Fibroblast of lung (primary cell): ENCODE data around the gene HSH2D. TPM values are rescaled to one million over a fixed set of nuclear protein-coding genes. Genes with fewer than 3 reads are reported as not detected.

Experiments
- DNase-seq, 2 donors: peaks; one replicate each; pipeline versions ENCODE4 v3.0.0 to v3.0.0-alpha.2; 2010; ENCODE audit warnings: low read depth in 2 of 2
- H2AFZ ChIP-seq: 2 replicates; pipeline ENCODE4 v1.5.1; 2012; ENCODE audit warnings: low read length, control low read depth, inconsistent platforms
- H3K27ac ChIP-seq: 2 replicates; pipeline ENCODE4 v1.5.1; 2011; ENCODE audit warnings: low read length, control low read depth; ENCODE audit not compliant: insufficient read depth
- H3K27me3 ChIP-seq: 2 replicates; pipeline ENCODE4 v1.5.1; 2011; ENCODE audit warnings: mild to moderate bottlenecking, low read length; ENCODE audit not compliant: control insufficient read depth, insufficient read depth
- H3K36me3 ChIP-seq: 2 replicates; pipeline ENCODE4 v1.5.1; 2011; ENCODE audit warnings: low read length; ENCODE audit not compliant: control insufficient read depth, insufficient read depth
- H3K4me1 ChIP-seq: 2 replicates; pipeline ENCODE4 v1.5.1; 2011; ENCODE audit warnings: low read length; ENCODE audit not compliant: control insufficient read depth, insufficient read depth; ENCODE audit errors: extremely low read depth
- H3K4me2 ChIP-seq: 2 replicates; pipeline ENCODE4 v1.5.1; 2011; ENCODE audit warnings: low read length, control low read depth; ENCODE audit not compliant: insufficient read depth; ENCODE audit errors: extremely low read depth
- H3K4me3 ChIP-seq, 4 experiments: fragments of 200-600 bp in 1 of 4; sonication (generic) in 1 of 4; replicated peaks in 1 of 4; 2 replicates each; pipeline ENCODE4 v1.5.1; 2011 to 2016; ENCODE audit warnings: low read length in 4 of 4, low read depth in 3 of 4, mild to moderate bottlenecking in 3 of 4, control low read depth in 2 of 4, inconsistent platforms in 1 of 4, mixed read lengths in 1 of 4; ENCODE audit not compliant: insufficient read depth in 1 of 4; ENCODE audit errors: control extremely low read depth in 1 of 4
- H3K79me2 ChIP-seq: 2 replicates; pipeline ENCODE4 v1.5.1; 2012; ENCODE audit warnings: mild to moderate bottlenecking, low read length, inconsistent platforms; ENCODE audit not compliant: control insufficient read depth, insufficient read depth
- H3K9ac ChIP-seq: 2 replicates; pipeline ENCODE4 v1.5.1; 2011; ENCODE audit warnings: mild to moderate bottlenecking, low read length, control low read depth; ENCODE audit not compliant: insufficient read depth
- H3K9me3 ChIP-seq: 2 replicates; pipeline ENCODE4 v1.5.1; 2012; ENCODE audit warnings: low read depth, low read length; ENCODE audit not compliant: control insufficient read depth, insufficient read depth
- H4K20me1 ChIP-seq: 2 replicates; pipeline ENCODE4 v1.5.1; 2011; ENCODE audit warnings: low read length; ENCODE audit not compliant: control insufficient read depth, insufficient read depth; ENCODE audit errors: extremely low read depth
- EZH2 ChIP-seq: IDR thresholded peaks from 2 replicates; pipeline ENCODE4 v1.5.1; 2012; ENCODE audit warnings: low read length, control low read depth, mild to moderate bottlenecking; ENCODE audit errors: missing control alignments
- polyA plus RNA-seq, 2 donors: library from polyadenylated mRNA; depleted of rRNA in 1 of 2; stranded (reverse) in 1 of 2; unstranded in 1 of 2; fragments of >200 nt; gene quantifications; 2 replicates each; pipeline ENCODE4 v1.2.1, GENCODE V29; 2011 to 2012; ENCODE audit warnings: missing spikeins in 1 of 2
- total RNA-seq: library from RNA; depleted of rRNA; stranded (reverse); fragments of >200 nt; gene quantifications from 2 replicates; pipeline ENCODE4 v1.2.1, GENCODE V29; 2014
- TF ChIP-seq, protein P1 (sequence below), 2 donors: IDR thresholded peaks in 1 of 2; conservative IDR thresholded peaks in 1 of 2; 1 replicate in 1 of 2; 2 replicates in 1 of 2; pipeline ENCODE4 v1.5.1; 2011 to 2012; ENCODE audit warnings: low read length in 2 of 2, control low read depth in 1 of 2, inconsistent platforms in 1 of 2, low read depth in 1 of 2, mild to moderate bottlenecking in 1 of 2

The HSH2D gene
- total and polyA plus RNA-seq, 2 donors (not counting 1 experiment from before 2014, with no cell fraction given) = not detected

DNA sequence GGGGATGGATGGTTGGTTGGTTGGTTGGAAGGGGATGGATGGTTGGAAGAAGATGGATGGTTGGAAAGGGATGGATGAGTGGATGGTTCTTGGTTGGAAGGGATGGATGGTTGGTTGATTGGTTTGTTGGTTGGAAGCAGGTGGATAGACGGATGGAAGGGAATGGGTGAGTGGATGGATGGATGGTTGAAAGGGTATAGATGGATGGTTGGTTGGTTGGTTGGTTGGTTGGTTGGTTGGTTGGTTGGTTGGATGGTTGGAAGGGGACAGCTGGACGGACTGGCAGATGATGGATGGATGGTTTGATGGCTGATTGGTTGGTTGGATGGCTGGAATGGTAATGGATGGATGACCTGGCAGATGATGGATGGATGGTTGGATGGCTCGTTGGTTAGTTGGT is 11.8 kb upstream of the HSH2D start:
- DNase-seq = no peak
- no peak overlapping the region for H3K27ac ChIP-seq
- no peaks in the 10 kb centered on the region for H3K4me1 ChIP-seq
- H3K27me3 ChIP-seq = no peaks in the 10 kb centered on the region
- no peak for TF ChIP-seq EZH2
- TF ChIP-seq, protein P1, sequence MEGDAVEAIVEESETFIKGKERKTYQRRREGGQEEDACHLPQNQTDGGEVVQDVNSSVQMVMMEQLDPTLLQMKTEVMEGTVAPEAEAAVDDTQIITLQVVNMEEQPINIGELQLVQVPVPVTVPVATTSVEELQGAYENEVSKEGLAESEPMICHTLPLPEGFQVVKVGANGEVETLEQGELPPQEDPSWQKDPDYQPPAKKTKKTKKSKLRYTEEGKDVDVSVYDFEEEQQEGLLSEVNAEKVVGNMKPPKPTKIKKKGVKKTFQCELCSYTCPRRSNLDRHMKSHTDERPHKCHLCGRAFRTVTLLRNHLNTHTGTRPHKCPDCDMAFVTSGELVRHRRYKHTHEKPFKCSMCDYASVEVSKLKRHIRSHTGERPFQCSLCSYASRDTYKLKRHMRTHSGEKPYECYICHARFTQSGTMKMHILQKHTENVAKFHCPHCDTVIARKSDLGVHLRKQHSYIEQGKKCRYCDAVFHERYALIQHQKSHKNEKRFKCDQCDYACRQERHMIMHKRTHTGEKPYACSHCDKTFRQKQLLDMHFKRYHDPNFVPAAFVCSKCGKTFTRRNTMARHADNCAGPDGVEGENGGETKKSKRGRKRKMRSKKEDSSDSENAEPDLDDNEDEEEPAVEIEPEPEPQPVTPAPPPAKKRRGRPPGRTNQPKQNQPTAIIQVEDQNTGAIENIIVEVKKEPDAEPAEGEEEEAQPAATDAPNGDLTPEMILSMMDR (conservative IDR thresholded peaks at IDR 0.05 in 1 of 2, IDR thresholded peaks at IDR 0.05 in 1 of 2; ENCODE audit: low read depth in 1 of 2, low read length in 2 of 2) = no peak
- H2AFZ ChIP-seq = no peak overlapping the region
- no peak overlapping the region for H3K4me2 ChIP-seq
- H3K9me3 ChIP-seq = no peaks in the 10 kb centered on the region
- H4K20me1 ChIP-seq = no peaks in the 10 kb centered on the region
- H3K36me3 ChIP-seq = peaks cover 33% of the 10 kb centered on the region
- no peak overlapping the region for H3K9ac ChIP-seq
- H3K79me2 ChIP-seq = no peaks in the 10 kb centered on the region
- H3K4me3 ChIP-seq = no peak overlapping the region

DNA sequence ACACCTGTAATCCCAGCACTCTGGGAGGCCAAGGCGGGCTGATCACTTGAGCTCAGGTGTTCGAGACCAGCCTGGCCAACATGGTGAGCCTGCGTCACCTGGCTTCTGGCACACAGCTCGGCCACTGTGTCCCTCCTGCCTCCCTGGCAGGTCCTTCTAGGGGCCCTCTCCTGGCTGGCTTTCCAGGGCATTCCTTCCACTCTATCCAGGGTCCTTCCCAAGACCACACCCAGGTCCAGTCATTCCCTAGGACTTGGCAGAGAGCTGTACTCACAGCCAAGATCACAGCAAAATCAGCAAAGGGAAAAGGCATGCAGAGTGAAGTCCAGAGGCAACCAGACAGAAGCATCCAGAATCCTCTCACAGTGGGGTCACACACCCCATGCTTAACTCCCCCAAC is 9.7 kb upstream of the HSH2D start:
- no peaks in the 10 kb centered on the region for H3K79me2 ChIP-seq
- TF ChIP-seq, protein P1 (conservative IDR thresholded peaks at IDR 0.05 in 1 of 2, IDR thresholded peaks at IDR 0.05 in 1 of 2; ENCODE audit: low read depth in 1 of 2, low read length in 2 of 2) = no peak
- TF ChIP-seq EZH2 = no peak
- H3K4me3 ChIP-seq = no peak overlapping the region
- no peak for DNase-seq
- no peak overlapping the region for H3K27ac ChIP-seq
- no peak overlapping the region for H2AFZ ChIP-seq
- H3K27me3 ChIP-seq = no peaks in the 10 kb centered on the region
- H3K4me1 ChIP-seq = no peaks in the 10 kb centered on the region
- no peak overlapping the region for H3K9ac ChIP-seq
- no peaks in the 10 kb centered on the region for H3K9me3 ChIP-seq
- no peaks in the 10 kb centered on the region for H4K20me1 ChIP-seq
- peaks cover 26% of the 10 kb centered on the region for H3K36me3 ChIP-seq
- no peak overlapping the region for H3K4me2 ChIP-seq

DNA sequence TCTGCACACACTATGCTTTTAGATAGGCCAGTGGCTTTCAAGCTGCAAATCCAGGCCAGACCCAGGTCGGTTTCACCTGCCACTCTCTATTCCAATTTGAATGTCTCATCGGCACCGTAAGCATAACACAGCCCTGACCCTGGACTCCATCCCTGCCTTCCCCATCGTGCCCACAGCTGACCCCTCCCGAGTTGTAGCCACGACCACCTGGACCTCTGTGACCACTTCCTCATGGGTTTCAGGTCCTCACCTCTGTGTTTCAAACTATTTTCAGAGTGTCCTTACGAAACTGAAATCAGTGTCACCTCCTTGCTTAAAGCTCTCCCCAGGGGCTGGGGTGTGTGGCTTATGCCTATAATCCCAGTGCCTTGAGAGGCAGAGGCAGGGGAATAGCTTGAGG is 9.0 kb upstream of the HSH2D start:
- Histone ChIP-seq H3K27me3 (no peaks in the 10 kb centered on the region), H3K9ac (no peak overlapping the region), H3K36me3 (peaks cover 21% of the 10 kb centered on the region), H3K9me3 (no peaks in the 10 kb centered on the region), H2AFZ (no peak overlapping the region), H3K4me2 (no peak overlapping the region), H3K4me3 (no peak overlapping the region), H4K20me1 (no peaks in the 10 kb centered on the region), H3K79me2 (no peaks in the 10 kb centered on the region), H3K27ac (no peak overlapping the region), H3K4me1 (no peaks in the 10 kb centered on the region)
- no peak for DNase-seq
- TF ChIP-seq EZH2 = no peak
- TF ChIP-seq, protein P1 (conservative IDR thresholded peaks at IDR 0.05 in 1 of 2, IDR thresholded peaks at IDR 0.05 in 1 of 2; ENCODE audit: low read depth in 1 of 2, low read length in 2 of 2) = no peak
